CD4-positive, CD25-positive, alpha-beta regulatory T cell (primary cell): ENCODE measurements around the gene KCNG2. TPM values are rescaled to one million over a fixed set of nuclear protein-coding genes. Genes with fewer than 3 reads are reported as not detected.

Experiments used
- ATAC-seq, 2 donors: fragments of 150-1000 bp; cut with Tn5 transposase; one replicate each; pipeline ENCODE4 v1.10.0; 2021; ENCODE audit warnings: low read depth in 2 of 2, moderate number of reproducible peaks in 2 of 2, moderate library complexity in 1 of 2
- DNase-seq, 3 donors: peaks; one replicate each; pipeline versions ENCODE4 v3.0.0 to v3.0.0-alpha.2; 2012 to 2022; ENCODE audit warnings: mixed read lengths in 1 of 3
- H3K27ac ChIP-seq: one replicate; pipeline ENCODE4 v1.7.0; 2013; ENCODE audit warnings: mild to moderate bottlenecking, low read length; ENCODE audit not compliant: insufficient read depth, poor library complexity, severe bottlenecking
- H3K27me3 ChIP-seq: one replicate; pipeline ENCODE4 v1.7.0; 2013; ENCODE audit warnings: low read length; ENCODE audit not compliant: control insufficient read depth, insufficient read depth
- H3K36me3 ChIP-seq: one replicate; pipeline ENCODE4 v1.7.0; 2013; ENCODE audit warnings: mild to moderate bottlenecking, low read length, moderate library complexity; ENCODE audit not compliant: control insufficient read depth, insufficient read depth
- H3K4me1 ChIP-seq: 2 replicates; pipeline ENCODE4 v1.7.0; 2013; ENCODE audit warnings: mild to moderate bottlenecking, low read length; ENCODE audit not compliant: insufficient read depth, control insufficient read depth, poor library complexity, severe bottlenecking
- H3K4me3 ChIP-seq: one replicate; pipeline ENCODE4 v1.7.0; 2013; ENCODE audit warnings: low read depth, mild to moderate bottlenecking, low read length, moderate library complexity
- H3K9me3 ChIP-seq, 2 experiments: 1 replicate in 1 of 2; 2 replicates in 1 of 2; pipeline ENCODE4 v1.7.0; 2013; ENCODE audit warnings: low read length in 2 of 2, mild to moderate bottlenecking in 1 of 2, moderate library complexity in 1 of 2; ENCODE audit not compliant: control insufficient read depth in 2 of 2
- H3K27ac Mint-ChIP-seq, 3 donors: one replicate each; pipeline ENCODE4 v1.8.0; 2020 to 2022; ENCODE audit warnings: mild to moderate bottlenecking in 3 of 3, mixed read lengths in 3 of 3, moderate library complexity in 2 of 3
- H3K27me3 Mint-ChIP-seq: one replicate; pipeline ENCODE4 v1.8.0; 2022; ENCODE audit warnings: mild to moderate bottlenecking, mixed read lengths
- H3K36me3 Mint-ChIP-seq: one replicate; pipeline ENCODE4 v1.8.0; 2020; ENCODE audit warnings: mixed read lengths
- H3K4me1 Mint-ChIP-seq, 4 donors: one replicate each; pipeline ENCODE4 v1.8.0; 2020 to 2022; ENCODE audit warnings: mixed read lengths in 4 of 4, mild to moderate bottlenecking in 1 of 4
- H3K4me3 Mint-ChIP-seq, 4 donors: one replicate each; pipeline ENCODE4 v1.8.0; 2020 to 2022; ENCODE audit warnings: mild to moderate bottlenecking in 4 of 4, mixed read lengths in 4 of 4, moderate library complexity in 3 of 4
- H3K9me3 Mint-ChIP-seq, 7 donors: one replicate each; pipeline ENCODE4 v1.8.0; 2020 to 2022; ENCODE audit warnings: mixed read lengths in 7 of 7, mild to moderate bottlenecking in 3 of 7, moderate library complexity in 2 of 7
- polyA plus RNA-seq, 4 donors: library from polyadenylated mRNA; unstranded; fragments of 300-500 nt; fragmentation: Illumina TruSeq; gene quantifications; one replicate each; pipeline ENCODE4 v1.2.3, GENCODE V29; 2021
- total RNA-seq: library from RNA; stranded (reverse); gene quantifications from one replicate; pipeline ENCODE4 v1.2.3, GENCODE V29; 2022

Gene KCNG2
- total and polyA plus RNA-seq, 5 donors from 2014 or later = not detected

DNA sequence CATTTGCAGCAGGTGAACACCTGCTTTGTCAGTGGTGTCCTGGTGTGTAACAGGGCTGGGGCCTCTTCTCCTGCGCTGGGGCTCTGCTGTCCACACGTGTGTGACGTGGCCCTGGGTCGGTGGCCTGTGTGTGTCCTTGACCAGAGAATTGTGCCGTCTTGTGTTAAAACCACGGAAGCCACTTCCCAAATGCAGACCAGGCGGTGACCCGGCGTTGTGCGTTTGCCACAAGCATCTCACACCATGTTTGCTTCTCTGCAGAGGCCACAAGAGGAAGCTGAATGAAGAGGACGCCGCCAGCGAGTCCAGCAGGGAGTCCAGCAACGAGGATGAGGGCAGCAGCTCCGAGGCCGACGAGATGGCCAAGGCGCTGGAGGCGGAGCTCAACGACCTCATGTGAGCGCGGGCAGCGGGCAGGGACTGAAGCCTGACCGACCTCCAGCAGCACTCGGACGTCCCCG is 44.3 kb upstream of the KCNG2 start:
- Mint-ChIP-seq H3K9me3 (peaks cover 0 to 19% (median 4%) of the 10 kb centered on the region in 7 donors), H3K36me3 (peaks cover 54% of the 10 kb centered on the region), H3K27me3 (no peaks in the 10 kb centered on the region), H3K27ac (no peak overlapping the region), H3K4me1 (no peaks in the 10 kb centered on the region), H3K4me3 (no peak overlapping the region)
- peaks cover 44% of the 10 kb centered on the region for H3K36me3 ChIP-seq
- H3K27ac ChIP-seq = no peak overlapping the region
- H3K27me3 ChIP-seq = no peaks in the 10 kb centered on the region
- no peak for ATAC-seq
- H3K4me1 ChIP-seq = no peaks in the 10 kb centered on the region
- H3K9me3 ChIP-seq = peaks cover 0 to 3% of the 10 kb centered on the region in 2 experiments
- no peak for DNase-seq
- H3K4me3 ChIP-seq = no peak overlapping the region

DNA sequence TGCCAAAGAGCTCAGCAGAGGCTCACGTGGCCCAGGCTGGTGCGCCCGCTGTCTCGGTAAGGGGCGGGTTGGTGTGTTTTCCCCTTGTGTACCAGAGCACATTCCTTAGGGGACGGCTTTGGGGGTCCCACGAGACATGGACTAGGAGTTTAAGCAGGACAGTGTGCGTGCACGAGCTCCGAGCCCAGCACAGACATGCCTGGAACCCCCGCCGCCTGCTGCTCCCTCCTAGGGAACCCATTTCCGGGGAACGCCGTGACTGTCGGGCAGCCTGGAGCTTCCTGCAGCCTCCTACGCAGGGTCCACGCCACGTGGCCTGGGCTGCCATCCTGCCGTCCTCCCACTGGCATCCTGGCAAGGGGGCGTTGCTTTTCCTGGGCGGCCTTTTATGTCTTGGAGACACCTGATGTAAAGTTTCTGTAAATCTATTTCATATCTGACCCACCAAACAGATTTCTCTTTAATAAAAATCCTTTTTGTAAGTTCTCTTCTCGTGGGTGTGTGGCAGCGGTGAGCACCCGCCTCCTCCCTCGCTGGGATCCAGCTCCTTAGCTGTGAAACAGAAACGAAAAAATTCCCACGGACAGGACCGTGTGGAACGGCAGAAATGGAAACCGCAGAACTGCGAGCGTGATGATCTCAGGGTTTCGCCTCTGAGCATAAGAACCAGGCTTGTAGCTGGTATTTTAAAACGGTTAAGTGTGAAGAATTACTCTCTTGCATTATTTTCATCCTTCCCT is 43.5 kb upstream of the KCNG2 start:
- Mint-ChIP-seq H3K4me3 (no peak overlapping the region), H3K4me1 (no peaks in the 10 kb centered on the region)
- H3K36me3 ChIP-seq = peaks cover 39% of the 10 kb centered on the region

DNA sequence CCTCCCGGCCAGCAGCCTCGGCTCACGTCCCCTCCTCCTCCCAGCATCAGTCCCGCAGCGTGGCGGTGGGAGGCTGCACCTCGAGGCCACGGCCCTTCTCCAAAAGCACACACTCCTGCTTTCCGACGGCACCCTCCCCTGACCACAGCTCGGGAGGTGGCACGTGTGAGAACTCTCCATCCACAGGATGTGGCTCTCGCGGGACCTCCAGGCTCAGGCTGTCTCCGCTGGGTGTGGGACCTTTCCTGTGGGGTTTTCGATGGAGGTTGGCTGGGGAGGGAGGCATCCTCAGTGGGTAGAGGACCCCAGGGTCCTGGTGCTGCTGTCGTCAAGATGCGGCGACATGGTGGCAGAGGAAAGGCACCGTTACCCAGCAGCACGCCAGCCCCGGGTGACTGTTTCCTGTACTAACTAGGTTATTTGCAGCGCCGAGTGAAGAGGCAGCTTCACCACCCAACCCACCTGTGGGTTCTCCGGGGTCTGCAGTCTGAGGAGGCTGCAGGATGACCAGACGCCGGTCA is 42.8 kb upstream of the KCNG2 start:
- Mint-ChIP-seq H3K9me3 (peaks cover 2 to 31% (median 11%) of the 10 kb centered on the region in 7 donors), H3K27ac (peak overlapping the region in 1 of 3 donors; percentile 60), H3K36me3 (peaks cover 44% of the 10 kb centered on the region), H3K4me1 (no peaks in the 10 kb centered on the region), H3K4me3 (no peak overlapping the region), H3K27me3 (no peaks in the 10 kb centered on the region)
- Histone ChIP-seq H3K27me3 (no peaks in the 10 kb centered on the region), H3K4me1 (no peaks in the 10 kb centered on the region), H3K36me3 (peaks cover 35% of the 10 kb centered on the region), H3K9me3 (peaks cover 3 to 6% of the 10 kb centered on the region in 2 experiments), H3K27ac (no peak overlapping the region), H3K4me3 (no peak overlapping the region)
- ATAC-seq (no peak), DNase-seq (no peak)

More for the DNA sequence above, 43.5 kb upstream of the KCNG2 start:
- no peaks in the 10 kb centered on the region for H3K27me3 ChIP-seq
- Mint-ChIP-seq H3K27me3 (no peaks in the 10 kb centered on the region), H3K9me3 (peaks cover 3 to 24% (median 7%) of the 10 kb centered on the region in 7 donors), H3K27ac (no peak overlapping the region), H3K36me3 (peaks cover 49% of the 10 kb centered on the region)
- H3K4me3 ChIP-seq = no peak overlapping the region
- ATAC-seq (no peak), DNase-seq (no peak)
- peaks cover 3 to 5% of the 10 kb centered on the region in 2 experiments for H3K9me3 ChIP-seq
- H3K4me1 ChIP-seq = no peaks in the 10 kb centered on the region
- no peak overlapping the region for H3K27ac ChIP-seq

DNA sequence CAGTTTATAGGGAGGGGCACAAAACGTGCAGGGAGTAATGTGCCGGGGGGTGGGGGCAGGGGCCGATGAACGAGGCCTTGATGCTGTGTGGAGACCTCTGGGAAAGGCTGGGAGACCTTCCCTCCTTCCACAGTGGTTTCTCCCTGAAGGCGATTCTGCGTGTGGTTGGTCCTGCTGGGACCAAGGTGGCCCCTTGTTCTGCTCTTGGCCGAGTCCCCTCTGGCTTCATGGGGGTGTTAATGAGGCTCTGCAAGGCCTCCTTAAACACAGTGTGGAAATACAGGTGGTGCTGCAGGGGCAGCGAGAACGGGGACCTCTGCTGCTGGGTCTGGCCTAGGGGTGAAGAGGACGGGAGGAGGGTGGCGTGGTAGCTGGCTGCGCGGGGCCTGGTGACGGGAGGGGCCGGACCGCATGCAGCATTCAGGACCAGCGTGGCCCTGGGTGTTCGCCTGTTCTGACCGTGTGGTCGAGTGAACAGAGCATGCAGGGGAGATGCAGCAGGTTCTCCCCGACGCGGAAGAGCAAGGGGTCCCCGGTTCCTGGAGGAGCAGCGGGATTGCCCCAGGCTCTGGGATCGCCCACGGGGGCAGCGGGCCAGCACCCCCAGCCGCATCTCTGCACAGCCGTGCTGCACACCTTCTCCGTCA is 42.1 kb upstream of the KCNG2 start:
- no peak overlapping the region for H3K4me3 ChIP-seq
- Mint-ChIP-seq H3K27ac (no peak overlapping the region), H3K4me3 (no peak overlapping the region), H3K36me3 (peaks cover 43% of the 10 kb centered on the region), H3K9me3 (peaks cover 2 to 32% (median 13%) of the 10 kb centered on the region in 7 donors), H3K27me3 (no peaks in the 10 kb centered on the region), H3K4me1 (no peaks in the 10 kb centered on the region)
- H3K9me3 ChIP-seq = peaks cover 3 to 6% of the 10 kb centered on the region in 2 experiments
- DNase-seq (no peak), ATAC-seq (no peak)
- no peaks in the 10 kb centered on the region for H3K27me3 ChIP-seq
- H3K27ac ChIP-seq = no peak overlapping the region
- peaks cover 33% of the 10 kb centered on the region for H3K36me3 ChIP-seq
- no peaks in the 10 kb centered on the region for H3K4me1 ChIP-seq

DNA sequence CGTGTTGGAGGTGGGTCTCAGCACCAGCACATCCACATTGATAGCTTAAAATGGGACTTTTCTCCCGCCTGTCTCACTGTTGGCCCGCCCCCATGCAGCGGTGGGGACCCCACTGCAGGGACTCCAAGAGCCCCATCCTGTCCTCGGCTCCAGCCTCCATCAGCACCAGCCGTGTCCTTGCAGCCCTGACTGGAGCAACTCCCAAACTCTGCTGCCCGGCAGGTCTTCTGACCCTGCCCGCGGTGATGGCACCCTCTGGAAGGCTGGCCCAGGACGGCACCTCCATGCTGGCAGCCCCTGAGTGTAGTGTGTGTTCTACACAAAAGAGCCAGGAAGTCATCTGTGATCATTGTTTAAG is 41.6 kb upstream of the KCNG2 start:
- H3K4me1 ChIP-seq = no peaks in the 10 kb centered on the region
- H3K36me3 ChIP-seq = peaks cover 33% of the 10 kb centered on the region
- H3K27me3 ChIP-seq = no peaks in the 10 kb centered on the region
- peaks cover 3 to 6% of the 10 kb centered on the region in 2 experiments for H3K9me3 ChIP-seq
- H3K4me1 Mint-ChIP-seq = no peaks in the 10 kb centered on the region
- peaks cover 43% of the 10 kb centered on the region for H3K36me3 Mint-ChIP-seq
- no peak for DNase-seq
- ATAC-seq = no peak
- H3K9me3 Mint-ChIP-seq = peaks cover 2 to 35% (median 14%) of the 10 kb centered on the region in 7 donors
- no peaks in the 10 kb centered on the region for H3K27me3 Mint-ChIP-seq
- no peak overlapping the region for H3K4me3 ChIP-seq
- H3K27ac Mint-ChIP-seq = no peak overlapping the region
- H3K27ac ChIP-seq = no peak overlapping the region
- H3K4me3 Mint-ChIP-seq = no peak overlapping the region

DNA sequence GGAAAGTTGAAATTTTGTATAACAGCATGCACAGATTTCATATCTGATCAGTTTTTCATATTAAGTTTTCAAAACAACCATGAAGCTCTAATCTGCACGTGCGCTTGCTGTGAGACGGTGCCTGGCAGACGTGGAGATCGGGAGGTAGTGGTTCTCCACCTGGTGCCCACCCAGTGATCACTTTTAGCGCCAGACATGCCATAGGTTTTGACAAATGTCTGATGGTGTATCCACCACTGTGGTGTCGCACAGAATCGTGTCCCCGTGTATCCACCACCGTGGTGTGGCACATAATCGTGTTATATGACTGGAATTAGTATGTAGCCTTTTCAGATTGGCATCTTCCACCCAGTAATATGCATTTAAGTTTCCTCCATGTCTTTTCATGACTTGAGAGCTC is 40.9 kb upstream of the KCNG2 start:
- H3K9me3 Mint-ChIP-seq = peaks cover 3 to 35% (median 10%) of the 10 kb centered on the region in 7 donors
- DNase-seq (no peak), ATAC-seq (no peak)
- no peak overlapping the region for H3K4me3 Mint-ChIP-seq
- peaks cover 3 to 6% of the 10 kb centered on the region in 2 experiments for H3K9me3 ChIP-seq
- no peaks in the 10 kb centered on the region for H3K4me1 ChIP-seq
- H3K4me3 ChIP-seq = no peak overlapping the region
- H3K27me3 Mint-ChIP-seq = no peaks in the 10 kb centered on the region
- no peak overlapping the region for H3K27ac Mint-ChIP-seq
- H3K36me3 Mint-ChIP-seq = peaks cover 38% of the 10 kb centered on the region
- H3K36me3 ChIP-seq = peaks cover 28% of the 10 kb centered on the region
- no peak overlapping the region for H3K27ac ChIP-seq
- H3K27me3 ChIP-seq = no peaks in the 10 kb centered on the region
- no peaks in the 10 kb centered on the region for H3K4me1 Mint-ChIP-seq

DNA sequence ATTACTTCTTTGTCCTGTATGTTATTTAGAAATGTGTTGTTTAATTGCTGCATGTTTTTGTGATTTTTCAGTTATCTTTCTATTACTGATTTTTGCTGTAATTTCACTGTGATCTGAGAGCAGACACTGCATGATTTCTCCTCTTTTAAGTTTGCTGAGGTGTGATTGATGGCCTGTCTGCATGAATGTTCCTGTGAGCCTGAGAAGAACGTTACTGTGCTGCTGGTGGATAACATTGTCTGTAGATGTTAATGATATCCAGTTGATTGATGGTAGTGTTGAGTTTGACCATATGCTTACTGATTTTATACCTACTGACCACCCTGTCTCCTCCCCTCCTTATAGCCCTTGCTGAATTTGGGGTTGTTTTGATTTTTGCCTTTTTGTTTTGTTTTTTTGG is 37.4 kb upstream of the KCNG2 start:
- H3K4me1 Mint-ChIP-seq = no peaks in the 10 kb centered on the region
- H3K27me3 Mint-ChIP-seq = no peaks in the 10 kb centered on the region
- ATAC-seq = no peak
- peaks cover 3 to 13% of the 10 kb centered on the region in 2 experiments for H3K9me3 ChIP-seq
- peaks cover 17% of the 10 kb centered on the region for H3K36me3 Mint-ChIP-seq
- peaks cover 4% of the 10 kb centered on the region for H3K36me3 ChIP-seq
- no peaks in the 10 kb centered on the region for H3K4me1 ChIP-seq
- H3K9me3 Mint-ChIP-seq = peaks cover 1 to 43% (median 11%) of the 10 kb centered on the region in 7 donors
- no peak overlapping the region for H3K27ac ChIP-seq
- no peak overlapping the region for H3K4me3 Mint-ChIP-seq
- no peak overlapping the region for H3K4me3 ChIP-seq
- H3K27me3 ChIP-seq = no peaks in the 10 kb centered on the region
- H3K27ac Mint-ChIP-seq = no peak overlapping the region
- DNase-seq = no peak
